ENCODE measurements around the gene TRMT2A.

The TRMT2A gene

DNA sequence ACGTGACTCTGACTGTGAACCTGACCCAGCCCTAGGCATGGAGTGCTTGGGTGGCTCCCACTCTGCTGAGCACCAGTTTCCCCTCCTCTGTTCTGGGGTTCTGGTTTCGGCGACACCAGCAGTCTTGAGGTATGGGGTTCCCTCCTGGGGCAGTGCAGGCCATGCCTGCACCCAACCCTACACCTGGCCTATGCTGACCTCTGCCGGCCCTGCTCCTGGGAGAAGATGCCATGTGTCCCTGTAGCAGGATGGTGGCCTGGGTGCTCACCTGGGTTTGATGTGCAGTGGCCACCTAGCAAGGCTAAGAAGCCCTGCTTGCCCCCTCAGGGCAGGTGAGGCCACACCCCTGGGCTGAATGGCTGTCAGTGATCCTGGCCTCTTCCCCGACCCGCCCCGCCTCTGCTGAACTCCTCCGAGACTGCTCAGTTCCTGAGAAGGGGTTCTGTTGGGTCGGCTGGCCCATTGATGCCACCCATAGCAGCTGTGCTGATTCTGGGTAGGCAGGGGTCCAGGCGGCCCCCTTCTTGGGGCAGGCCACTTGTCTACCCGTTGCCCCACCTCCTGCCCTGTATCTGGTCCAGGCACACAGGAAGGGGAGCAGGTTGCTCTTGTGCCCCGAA is 17.0 kb upstream of the TRMT2A start:
- no peak for DNase-seq

GRCh38 chr22:20132686-20133246 is 15.7 kb upstream of the TRMT2A start:
- no peak for DNase-seq

- no peak for DNase-seq
These were observed 15.0 kb upstream of the TRMT2A start for GRCh38 chr22:20131859-20132685.

GRCh38 chr22:20131597-20131858 is 14.5 kb upstream of the TRMT2A start, which contains the start of gene ZDHHC8:
Gene ZDHHC8 (plus strand): TSS chr22:20131804. CDS start chr22:20131948, 144 bp downstream.
- no peak for DNase-seq

DNA sequence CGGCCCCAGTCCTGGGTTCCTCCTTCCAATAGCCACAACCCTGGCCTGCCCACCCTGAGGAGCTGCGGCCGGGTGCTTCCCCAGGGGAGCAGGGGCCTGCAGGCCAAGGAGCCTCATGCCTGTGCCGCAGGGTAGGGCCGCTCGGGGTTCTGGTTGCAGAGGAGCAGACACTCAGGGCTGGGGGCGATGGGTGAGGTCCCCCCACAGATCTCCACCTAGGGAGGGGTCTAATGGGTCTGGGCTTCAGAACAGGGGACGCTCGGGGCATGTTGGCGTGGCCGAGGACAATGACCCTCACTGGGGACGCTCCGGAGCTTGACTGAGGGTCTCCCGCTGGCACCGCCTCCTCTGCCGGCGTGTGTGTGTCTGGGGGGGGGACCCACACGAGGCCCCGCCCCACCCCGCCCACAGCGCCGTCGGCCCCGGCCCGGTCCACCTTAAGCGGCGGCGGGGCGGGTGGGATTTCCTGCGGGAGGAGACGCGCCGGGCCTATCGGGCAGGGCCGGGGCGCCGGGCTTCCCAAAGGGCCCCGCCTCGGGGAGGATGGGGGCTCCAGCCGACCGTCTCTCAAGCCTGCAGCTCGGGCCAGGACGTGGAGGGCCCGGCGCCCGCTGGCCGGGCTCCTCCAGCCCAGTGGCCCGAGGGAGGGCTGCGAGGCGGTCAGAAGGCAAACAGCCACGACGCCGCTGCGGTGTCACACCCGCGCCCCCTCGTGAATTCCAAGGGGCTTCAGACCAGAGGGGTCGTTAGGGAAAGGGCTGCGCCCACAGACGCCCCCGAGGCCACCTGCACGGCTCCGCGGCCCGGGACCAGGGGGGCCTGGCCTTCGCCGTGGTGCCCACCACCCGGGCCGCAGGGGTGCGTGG is 13.9 kb upstream of the TRMT2A start:
- DNase-seq: no peak

DNA sequence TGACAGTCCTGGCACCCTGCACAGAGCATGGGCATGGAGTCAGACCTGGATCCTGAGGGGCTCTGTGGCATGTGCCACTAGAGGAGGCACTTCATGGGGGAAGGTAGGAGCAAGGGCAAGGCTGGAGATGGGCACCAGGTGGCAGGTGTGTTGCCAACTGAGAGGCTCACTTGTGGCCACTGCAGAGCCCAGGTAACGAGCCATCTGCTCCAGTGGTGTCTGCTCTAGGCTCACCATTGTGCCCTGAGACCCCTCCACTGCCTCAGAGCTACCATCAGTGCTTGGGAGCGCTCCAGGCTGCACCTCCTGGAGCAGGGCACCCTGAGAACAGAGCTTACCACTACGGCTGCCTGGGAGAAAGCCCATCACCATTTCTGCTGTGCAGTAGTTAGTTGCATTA is 13.3 kb upstream of the TRMT2A start:
- DNase-seq: no peak

GRCh38 chr22:20129747-20130014 is 12.7 kb upstream of the TRMT2A start:
- DNase-seq: no peak

- peak; percentile 21 for DNase-seq
These were observed 12.1 kb upstream of the TRMT2A start for GRCh38 chr22:20128902-20129746.

DNA sequence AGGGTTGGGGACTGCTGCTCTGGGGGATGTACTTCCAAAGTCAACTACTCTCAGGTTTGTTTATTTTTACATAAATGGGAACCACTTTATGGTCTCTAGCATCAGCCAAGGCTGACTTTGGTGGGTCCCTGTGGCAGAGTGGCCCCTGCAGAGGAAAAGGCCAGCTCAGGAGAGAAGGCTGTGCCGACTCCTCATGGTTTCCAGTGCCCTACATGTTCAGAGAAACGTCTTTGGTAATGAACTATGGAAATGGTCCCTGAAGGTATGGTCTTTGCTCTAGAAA is 11.5 kb upstream of the TRMT2A start:
- no peak for DNase-seq

DNA sequence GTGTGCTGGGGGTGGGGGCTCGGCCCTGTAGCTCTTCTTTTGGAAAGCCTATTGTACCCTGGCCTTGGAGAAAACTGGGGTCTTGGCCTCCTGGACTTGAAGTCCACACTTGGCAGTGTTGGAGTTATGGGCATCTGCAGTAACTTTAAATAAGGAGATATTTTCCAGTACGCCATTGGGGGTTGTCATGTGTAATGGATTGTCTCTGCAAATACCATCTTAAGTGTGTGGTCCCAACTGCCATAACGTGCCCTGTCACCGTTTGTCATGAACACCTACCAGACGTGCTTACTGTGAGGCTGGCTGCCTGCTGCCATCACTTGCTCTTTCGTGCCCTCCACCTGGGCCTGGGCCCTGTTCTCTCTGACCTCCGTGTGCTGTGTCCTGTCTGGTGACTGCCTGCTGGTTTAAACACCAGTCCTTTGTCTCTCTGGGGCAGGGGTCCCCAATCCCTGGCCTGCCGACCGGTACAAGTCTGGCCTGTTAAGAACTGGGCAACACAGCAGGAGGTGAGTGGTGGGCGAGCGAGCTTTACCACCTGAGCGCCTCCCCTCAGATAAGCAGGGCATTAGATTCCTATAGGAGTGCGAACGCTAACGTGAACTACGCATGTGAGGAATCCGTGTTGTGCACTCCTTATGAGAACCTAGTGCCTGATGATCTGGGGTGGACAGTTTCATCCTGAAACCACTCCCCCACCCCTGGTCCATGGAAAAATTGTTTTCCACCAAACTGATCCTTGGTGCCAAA is 11.0 kb upstream of the TRMT2A start:
- DNase-seq: no peak

DNA sequence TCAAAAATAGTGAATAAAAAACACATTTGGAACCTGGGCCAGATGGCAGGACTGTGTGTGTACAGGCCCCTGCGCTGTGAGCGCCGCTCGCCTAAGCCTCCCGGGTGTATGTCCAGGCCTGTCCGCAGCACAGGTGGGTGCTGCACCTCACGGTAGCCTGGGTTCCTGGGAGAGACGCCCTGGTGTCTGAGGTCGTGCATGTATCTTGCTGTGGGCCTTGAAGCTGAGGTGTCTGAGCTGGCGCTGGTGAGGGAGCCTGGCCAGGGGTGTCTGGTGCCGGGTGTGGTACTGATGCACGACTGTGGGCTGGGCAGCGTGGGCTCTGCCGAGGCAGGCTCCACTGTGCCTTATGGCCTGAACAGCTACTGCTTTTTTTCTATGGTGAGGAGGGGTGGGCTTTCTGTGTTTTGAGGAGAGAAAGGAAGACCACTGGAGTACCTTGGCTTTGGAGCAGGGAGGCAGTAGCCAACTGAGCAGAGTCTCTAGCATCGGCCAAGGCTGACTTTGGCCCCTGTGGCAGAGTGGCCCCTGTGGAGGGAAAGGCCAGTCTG is 10.4 kb upstream of the TRMT2A start:
- no peak for DNase-seq

DNA sequence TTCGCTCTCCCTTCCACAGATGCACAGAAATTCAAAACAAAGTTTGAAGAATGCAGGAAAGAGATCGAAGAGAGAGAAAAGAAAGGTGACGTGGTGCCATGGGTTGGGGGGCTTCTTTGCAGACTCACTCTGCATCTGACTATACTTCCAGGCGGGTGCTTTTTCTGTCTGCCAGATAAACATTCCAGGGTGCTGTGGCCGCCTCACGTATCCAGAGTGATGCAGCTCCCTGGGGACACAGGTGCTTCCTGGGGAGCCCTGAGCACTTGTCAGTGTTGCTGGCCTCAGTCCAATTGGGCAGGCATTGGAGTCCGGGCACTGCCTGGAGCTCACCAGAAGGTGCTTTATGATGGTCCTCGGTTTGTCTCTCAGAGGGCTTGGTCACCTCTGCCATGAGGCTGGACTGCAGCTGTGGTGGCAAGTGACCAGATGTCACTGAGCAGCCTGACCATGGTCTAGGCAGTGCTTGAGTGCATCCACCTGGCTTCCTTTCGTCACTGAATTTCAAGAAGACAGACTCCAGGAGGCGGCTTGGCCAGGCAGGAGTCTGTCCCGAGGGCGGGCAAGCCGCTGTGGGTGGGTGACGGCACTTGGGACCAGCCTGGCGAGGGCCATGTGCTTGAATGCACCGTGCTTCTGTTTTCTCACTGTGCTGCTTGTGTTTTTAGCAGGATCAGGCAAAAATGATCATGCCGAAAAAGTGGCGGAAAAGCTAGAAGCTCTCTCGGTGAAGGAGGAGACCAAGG is 9.4 kb upstream of the TRMT2A start:
- DNase-seq: peak; percentile 16

DNA sequence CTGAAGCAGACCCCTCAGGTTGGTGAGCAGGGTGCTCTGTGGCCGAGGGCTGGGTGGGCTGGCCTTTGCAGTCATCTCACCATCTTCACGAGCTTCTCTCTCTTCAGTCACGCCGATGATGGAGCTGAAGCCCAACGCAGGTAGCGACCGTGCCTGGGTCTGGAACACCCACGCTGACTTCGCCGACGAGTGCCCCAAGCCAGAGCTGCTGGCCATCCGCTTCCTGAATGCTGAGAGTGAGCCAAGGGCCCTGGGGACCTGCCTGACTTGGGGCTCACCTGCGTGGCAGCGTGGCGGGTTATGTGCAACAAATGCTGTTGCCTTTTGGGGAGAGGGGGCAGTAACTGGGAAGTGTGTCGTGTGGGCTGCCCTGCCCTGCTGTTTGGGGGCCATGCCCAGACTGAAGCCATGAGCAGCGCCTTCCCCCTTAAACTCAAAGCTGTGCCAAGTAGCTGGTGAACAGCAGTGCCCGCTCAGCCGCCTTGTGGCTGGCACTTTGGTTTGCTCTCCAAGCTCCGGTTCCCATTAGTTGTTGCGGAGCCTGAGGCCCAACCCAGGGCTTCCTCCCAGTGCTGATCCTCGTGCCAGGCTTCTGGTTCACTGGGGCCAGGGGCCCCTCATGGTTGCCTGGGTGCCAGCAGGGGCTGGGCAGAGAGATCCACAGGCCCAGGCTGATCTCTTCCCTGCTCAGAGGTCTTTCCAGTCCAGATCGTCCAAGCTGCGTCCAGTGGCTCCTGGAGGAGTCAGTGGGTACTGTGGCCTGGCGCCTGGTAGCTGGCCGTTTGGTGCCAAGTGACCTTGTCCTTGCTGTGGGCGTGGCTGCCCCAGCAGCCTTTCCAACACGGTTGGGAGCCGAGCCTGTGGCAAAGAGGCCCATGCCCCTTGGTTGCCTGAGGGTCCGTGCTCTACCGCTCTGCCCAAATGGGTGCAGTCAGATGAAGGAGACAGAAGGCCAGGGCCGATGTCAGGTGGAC is 8.5 kb upstream of the TRMT2A start:
- no peak for DNase-seq

DNA sequence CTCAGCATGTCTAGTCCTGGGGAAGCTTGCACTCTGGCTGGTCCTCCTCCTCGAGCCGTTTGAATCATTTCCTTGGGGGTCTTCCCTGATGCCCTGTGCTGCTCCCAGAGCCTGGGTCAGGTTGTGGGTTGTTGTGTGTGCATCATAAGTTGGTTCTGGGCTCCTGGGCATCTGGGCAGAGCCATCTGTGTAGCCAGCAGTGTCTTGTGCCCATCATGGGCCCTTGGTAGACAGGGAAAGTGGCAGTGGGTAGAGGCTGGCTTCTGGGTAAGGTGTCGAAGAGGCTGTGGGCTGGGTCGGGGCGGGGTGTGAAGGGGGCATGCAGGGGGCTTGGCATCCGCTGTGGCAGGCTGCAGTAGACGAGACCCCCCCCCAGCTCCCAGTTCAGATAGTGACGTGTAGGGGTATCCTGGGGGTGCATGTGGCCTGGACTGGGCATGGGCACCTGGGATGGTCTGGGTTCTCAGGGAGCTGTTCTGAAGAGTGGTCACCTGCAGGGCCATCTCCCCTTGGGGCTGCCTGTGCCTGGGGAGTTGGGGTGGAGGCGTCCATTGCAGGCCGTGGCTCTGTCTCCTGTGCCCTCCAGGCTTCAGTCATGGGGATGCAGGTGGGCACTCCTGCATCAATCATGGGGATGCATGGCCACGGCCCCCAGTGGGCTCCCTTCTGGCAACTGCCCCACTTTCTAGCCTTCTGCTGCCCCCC is 7.2 kb upstream of the TRMT2A start:
- no peak for DNase-seq

DNA sequence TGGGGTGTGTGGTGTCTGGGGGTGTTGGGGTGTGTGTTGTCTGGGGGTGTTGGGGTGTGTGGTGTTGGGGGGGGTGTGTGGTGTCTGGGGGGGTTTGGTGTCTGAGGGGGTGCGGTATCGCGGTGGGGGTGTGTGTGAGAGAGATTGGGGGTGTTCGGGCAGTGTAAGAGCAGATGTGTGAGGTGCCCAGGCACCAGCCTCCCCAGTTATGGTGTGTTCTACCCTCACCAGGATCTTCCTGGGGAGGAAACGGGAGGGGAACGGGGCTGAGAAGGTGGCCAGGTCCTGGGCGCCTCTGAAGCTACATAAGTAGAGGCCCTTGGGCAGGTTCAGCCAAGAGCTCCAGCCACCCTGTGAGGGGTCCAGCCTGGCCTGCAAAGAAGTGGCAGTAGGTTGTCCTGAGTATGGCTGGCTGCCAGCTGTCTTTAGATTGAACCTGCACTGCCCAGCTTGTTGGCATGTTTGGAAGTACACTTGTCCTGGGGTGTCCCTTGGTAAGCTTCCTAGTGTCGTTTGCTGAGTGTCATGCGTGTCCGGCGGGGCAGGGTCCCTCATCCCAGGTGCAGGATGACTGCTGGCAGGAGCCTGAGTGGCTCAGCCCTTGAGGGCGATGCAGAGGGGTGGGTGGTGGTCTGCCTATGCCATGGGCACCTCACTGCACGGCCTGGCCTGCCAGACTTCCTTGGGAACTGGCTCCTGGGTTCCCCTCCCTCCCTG is 6.5 kb upstream of the TRMT2A start:
- no peak for DNase-seq

- no peak for DNase-seq
These were observed 4.9 kb upstream of the TRMT2A start for GRCh38 chr22:20121856-20122415.

GRCh38 chr22:20118300-20119020 is 1.4 kb upstream of the TRMT2A start:
- DNase-seq: no peak
